RWPE2 (cell line): Measurements from ENCODE around the gene SIRT2.

ENCODE experiments used
- ATAC-seq: fragments of 200-7000 bp; cut with Tn5 transposase; 3 replicates; pipeline ENCODE4 v1.9.1; 2021; ENCODE audit warnings: low read depth
- DNase-seq: peaks from one replicate; pipeline ENCODE4 v3.0.0-alpha.2; 2020; ENCODE audit warnings: low spot score
- H3K27ac ChIP-seq: fragments of 450-650 bp; 2 replicates; pipeline ENCODE4 v1.5.1; 2017; ENCODE audit warnings: mild to moderate bottlenecking; ENCODE audit not compliant: poor library complexity, severe bottlenecking
- H3K27me3 ChIP-seq: fragments of 250-450 bp; sonication (Bioruptor Pico); 2 replicates; pipeline ENCODE4 v1.5.1; 2021; ENCODE audit warnings: mild to moderate bottlenecking, moderate library complexity; ENCODE audit not compliant: insufficient read depth, poor library complexity, severe bottlenecking
- H3K36me3 ChIP-seq: fragments of 250-450 bp; sonication (Bioruptor Pico); 2 replicates; pipeline ENCODE4 v1.5.1; 2020; ENCODE audit warnings: low read depth, mild to moderate bottlenecking, moderate library complexity
- H3K4me1 ChIP-seq: fragments of 250-450 bp; sonication (Bioruptor Pico); 2 replicates; pipeline ENCODE4 v1.5.1; 2021; ENCODE audit warnings: mild to moderate bottlenecking, moderate library complexity; ENCODE audit not compliant: insufficient read depth, poor library complexity, severe bottlenecking
- H3K4me3 ChIP-seq: fragments of 250-450 bp; sonication (Bioruptor Pico); 2 replicates; pipeline ENCODE4 v1.5.1; 2021; ENCODE audit warnings: mild to moderate bottlenecking, moderate library complexity; ENCODE audit not compliant: severe bottlenecking
- H3K9me3 ChIP-seq: fragments of 250-450 bp; sonication (Bioruptor Pico); 2 replicates; pipeline ENCODE4 v1.5.1; 2021; ENCODE audit warnings: mild to moderate bottlenecking, moderate library complexity; ENCODE audit not compliant: severe bottlenecking
- CTCF ChIP-seq: fragments of 450-650 bp; IDR thresholded peaks from one replicate; pipeline ENCODE4 v1.5.1; 2017; ENCODE audit warnings: mild to moderate bottlenecking, moderate library complexity; ENCODE audit not compliant: poor library complexity, severe bottlenecking

SIRT2 gene

GRCh38 chr19:38839816-38840582 lies 59.4 kb downstream of the SIRT2 start:
- ATAC-seq (no peak), DNase-seq (no peak)
- Histone ChIP-seq H3K27me3 (no peaks in the 10 kb centered on the region), H3K4me1 (peaks cover 46% of the 10 kb centered on the region), H3K4me3 (no peak overlapping the region), H3K9me3 (no peaks in the 10 kb centered on the region), H3K27ac (peak overlapping the region; percentile 82), H3K36me3 (peaks cover 89% of the 10 kb centered on the region)
- no peak for TF ChIP-seq CTCF

- H3K9me3 ChIP-seq: no peaks in the 10 kb centered on the region
- DNase-seq (no peak), ATAC-seq (peak; percentile 3; the same call in 1 of the 3 replicates)
- peaks cover 46% of the 10 kb centered on the region for H3K4me1 ChIP-seq
- TF ChIP-seq CTCF: peak; percentile 49
- H3K36me3 ChIP-seq: peaks cover 80% of the 10 kb centered on the region
- no peaks in the 10 kb centered on the region for H3K27me3 ChIP-seq
- H3K27ac ChIP-seq: peak overlapping the region; percentile 82
- no peak overlapping the region for H3K4me3 ChIP-seq
Observed at GRCh38 chr19:38838986-38839761, 60.2 kb downstream of the SIRT2 start.

GRCh38 chr19:38838208-38838985 lies 61.0 kb downstream of the SIRT2 start:
- peak; percentile 96 for DNase-seq
- Histone ChIP-seq H3K4me1 (peaks cover 46% of the 10 kb centered on the region), H3K27ac (peak overlapping the region; percentile 82), H3K27me3 (no peaks in the 10 kb centered on the region), H3K9me3 (no peaks in the 10 kb centered on the region), H3K36me3 (peaks cover 73% of the 10 kb centered on the region), H3K4me3 (no peak overlapping the region)
- TF ChIP-seq CTCF: peak; percentile 82
- peak; percentile 88 for ATAC-seq

DNA sequence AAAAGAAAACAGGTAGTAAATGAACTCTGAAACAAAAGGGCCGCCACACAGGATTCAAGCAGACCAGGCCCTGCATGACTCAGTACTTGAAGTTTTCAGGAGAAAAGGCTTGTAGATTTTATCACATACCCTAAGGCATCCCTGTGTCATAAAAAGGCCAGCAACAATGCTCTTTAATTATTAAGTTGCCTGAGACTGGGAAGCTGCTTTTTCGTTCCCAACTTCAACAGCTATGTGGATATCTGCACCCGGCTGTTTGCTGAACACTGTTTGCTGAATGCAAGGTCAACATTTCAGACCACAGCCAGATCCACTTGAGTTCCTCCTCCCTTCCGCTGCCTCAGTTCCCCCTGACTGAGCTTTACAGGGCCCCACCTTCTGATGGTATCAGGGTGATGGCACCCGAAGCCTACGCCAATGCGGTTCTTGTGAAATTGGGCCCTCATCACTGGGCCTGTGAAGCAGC lies 61.7 kb downstream of the SIRT2 start:
- DNase-seq: no peak
- peak; percentile 28 for ATAC-seq
- Histone ChIP-seq H3K27me3 (no peaks in the 10 kb centered on the region), H3K4me1 (peaks cover 46% of the 10 kb centered on the region), H3K36me3 (peaks cover 66% of the 10 kb centered on the region), H3K9me3 (no peaks in the 10 kb centered on the region), H3K27ac (peak overlapping the region; percentile 82), H3K4me3 (no peak overlapping the region)
- TF ChIP-seq CTCF: no peak
